ENCODE results near the gene EIF3A.
"Not testable (repeated sequence)": the region's sequence is repeated elsewhere in the genome, so short reads cannot be mapped to it uniquely, and the experiment has no call there.

EIF3A gene

GRCh38 chr10:119100434-119101238 lies 20.0 kb upstream of the EIF3A start:
- DNase-seq (ENCODE audit: extremely low read depth in 1 of 2, low read depth in 1 of 2): no peak

- DNase-seq (ENCODE audit: extremely low read depth in 1 of 2, low read depth in 1 of 2): no peak
Observed at GRCh38 chr10:119098576-119098975, 18.0 kb upstream of the EIF3A start.

- not testable (repeated sequence) for DNase-seq (ENCODE audit: extremely low read depth in 1 of 2, low read depth in 1 of 2)
Observed at GRCh38 chr10:119096641-119097415, 16.2 kb upstream of the EIF3A start.

GRCh38 chr10:119095640-119096039 lies 15.0 kb upstream of the EIF3A start:
- DNase-seq (ENCODE audit: extremely low read depth in 1 of 2, low read depth in 1 of 2): no peak

GRCh38 chr10:119090968-119091367 lies 10.4 kb upstream of the EIF3A start:
- DNase-seq (ENCODE audit: extremely low read depth in 1 of 2, low read depth in 1 of 2): no peak

- DNase-seq (ENCODE audit: extremely low read depth in 1 of 2, low read depth in 1 of 2): no peak
Observed at GRCh38 chr10:119090026-119090795, 9.6 kb upstream of the EIF3A start.

GRCh38 chr10:119087271-119087882 lies 6.8 kb upstream of the EIF3A start:
- DNase-seq (ENCODE audit: extremely low read depth in 1 of 2, low read depth in 1 of 2): no peak

GRCh38 chr10:119084896-119085295 lies 4.3 kb upstream of the EIF3A start:
- DNase-seq (ENCODE audit: extremely low read depth in 1 of 2, low read depth in 1 of 2): no peak

GRCh38 chr10:119079599-119080520 lies 757 bp downstream of the EIF3A start:
- peak; percentile 11 to 50 for DNase-seq (ENCODE audit: extremely low read depth in 1 of 2, low read depth in 1 of 2)

GRCh38 chr10:119078422-119079179 lies 2.0 kb downstream of the EIF3A start:
- no peak for DNase-seq (ENCODE audit: extremely low read depth in 1 of 2, low read depth in 1 of 2)

GRCh38 chr10:119073584-119073983 lies 7.0 kb downstream of the EIF3A start:
- no peak for DNase-seq (ENCODE audit: extremely low read depth in 1 of 2, low read depth in 1 of 2)

GRCh38 chr10:119070395-119071165 lies 10.0 kb downstream of the EIF3A start:
- DNase-seq (ENCODE audit: extremely low read depth in 1 of 2, low read depth in 1 of 2): no peak

GRCh38 chr10:119061926-119062325 lies 18.7 kb downstream of the EIF3A start:
- no peak for DNase-seq (ENCODE audit: extremely low read depth in 1 of 2, low read depth in 1 of 2)

- DNase-seq (ENCODE audit: extremely low read depth in 1 of 2, low read depth in 1 of 2): no peak
Observed at GRCh38 chr10:119061352-119061751, 19.3 kb downstream of the EIF3A start.

- DNase-seq (ENCODE audit: extremely low read depth in 1 of 2, low read depth in 1 of 2): no peak
Observed at GRCh38 chr10:119060107-119060506, 20.5 kb downstream of the EIF3A start.

- DNase-seq (ENCODE audit: extremely low read depth in 1 of 2, low read depth in 1 of 2): no peak
Observed at GRCh38 chr10:119059557-119059956, 21.1 kb downstream of the EIF3A start.

- no peak for DNase-seq (ENCODE audit: extremely low read depth in 1 of 2, low read depth in 1 of 2)
Observed at GRCh38 chr10:119058010-119058409, 22.6 kb downstream of the EIF3A start.

- DNase-seq (ENCODE audit: extremely low read depth in 1 of 2, low read depth in 1 of 2): no peak
Observed at GRCh38 chr10:119055472-119055871, 25.1 kb downstream of the EIF3A start.
